SH-SY5Y (cell line): Measurements from ENCODE around the gene NAB2.

Source experiments
- GATA2 ChIP-seq: IDR thresholded peaks from 2 replicates; pipeline ENCODE4 v1.6.1; 2011; ENCODE audit warnings: mild to moderate bottlenecking, low read depth, low read length
- GATA3 ChIP-seq: IDR thresholded peaks from 2 replicates; pipeline ENCODE4 v1.6.1; 2011; ENCODE audit warnings: low read depth, mild to moderate bottlenecking, low read length, moderate library complexity

DNA sequence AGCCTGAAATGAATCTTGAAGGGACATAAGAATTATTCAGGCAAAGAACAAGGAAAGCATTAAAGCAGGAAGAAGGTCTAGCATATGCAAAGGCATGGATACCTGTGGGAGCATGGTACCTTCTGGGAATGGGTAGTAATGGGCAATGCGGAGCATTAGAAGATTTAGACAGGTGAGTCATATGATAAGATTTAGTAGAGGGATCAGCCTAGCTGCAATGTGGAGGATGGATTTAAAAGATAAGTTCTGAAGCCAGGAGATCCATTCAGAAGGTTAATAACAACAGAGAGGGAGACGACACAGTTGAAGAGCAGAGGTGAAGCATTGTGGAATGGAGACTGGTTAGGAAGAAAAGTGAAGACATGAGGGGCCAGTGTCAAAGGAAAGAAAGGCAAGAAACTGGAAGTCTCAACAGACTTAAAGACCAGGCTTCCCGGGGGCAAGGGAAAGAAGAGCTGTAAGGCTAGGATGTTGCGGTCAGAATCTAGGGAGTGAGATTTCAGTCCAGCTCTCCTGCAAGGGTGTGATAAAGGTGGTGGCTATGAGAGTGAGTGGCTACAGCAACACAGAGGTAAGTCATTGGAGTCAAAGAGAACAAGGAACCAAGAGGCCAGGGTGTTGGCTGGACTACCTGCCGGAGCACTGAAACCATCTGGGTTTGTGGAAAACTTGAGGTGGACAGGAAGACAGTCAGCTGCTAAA lies 27.8 kb downstream of the NAB2 start:
- TF ChIP-seq GATA2: no peak
- TF ChIP-seq GATA3: no peak
